Hematopoietic multipotent progenitor cell treated with erythropoietin and hydrocortisone succinate and interleukin-3 and kit ligand, for 15 days (in vitro differentiated cells): ENCODE data around the gene SLC11A2.

ENCODE experiments used
- DNase-seq: peaks from one replicate; pipeline ENCODE4 v3.0.0-alpha.2; 2015; ENCODE audit warnings: low spot score

The SLC11A2 gene

GRCh38 chr12:51025836-51026638 is at the start of gene SLC11A2:
Gene SLC11A2, minus strand, starts transcription at chr12:51026384. Its CDS starts 15,656 bp downstream, at chr12:51010728.
- DNase-seq: peak; percentile 97

DNA sequence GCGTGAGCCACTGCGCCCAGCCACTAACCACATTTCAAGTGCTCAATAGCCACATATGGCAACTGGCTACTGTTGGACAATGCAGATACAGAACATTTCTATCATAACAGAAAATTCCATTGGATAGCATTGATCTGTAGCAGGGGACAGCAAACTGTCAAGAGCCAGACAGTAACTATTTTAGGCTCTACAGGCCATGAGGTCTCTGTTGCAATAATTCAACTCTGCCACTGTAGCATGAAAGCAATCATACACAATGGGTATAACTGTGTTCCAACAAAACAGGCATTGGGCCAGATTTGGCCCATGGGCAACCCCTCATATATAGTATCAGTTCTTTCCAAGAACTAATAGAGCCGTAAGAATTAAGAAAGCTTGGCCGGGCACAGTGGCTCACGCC is 49.2 kb upstream of the SLC11A2 start:
- DNase-seq: no peak

- no peak for DNase-seq
These were observed 45.5 kb upstream of the SLC11A2 start for GRCh38 chr12:51071663-51072062.

- DNase-seq: no peak
These were observed 43.8 kb upstream of the SLC11A2 start for GRCh38 chr12:51070004-51070403.

- no peak for DNase-seq
These were observed 41.6 kb upstream of the SLC11A2 start for GRCh38 chr12:51067771-51068170.

DNA sequence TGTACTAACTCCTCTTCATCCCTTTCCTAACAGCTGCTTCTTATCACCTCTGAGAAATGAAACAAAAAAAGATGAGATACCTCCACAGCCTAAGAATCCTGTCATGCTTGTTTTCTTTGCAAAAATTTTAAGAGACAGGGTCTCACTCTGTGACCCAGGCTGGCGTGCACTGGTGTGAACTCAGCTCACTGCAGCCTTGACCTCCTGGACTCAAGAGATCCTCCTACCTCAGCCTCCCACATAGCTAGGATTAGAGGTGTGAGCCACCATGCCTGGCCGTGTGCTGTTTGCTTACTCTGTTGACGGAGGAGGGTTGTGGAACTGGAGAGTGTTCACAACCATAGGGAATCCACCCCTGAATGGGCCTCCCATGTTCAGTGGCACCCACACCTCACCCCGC is 41.0 kb upstream of the SLC11A2 start:
- no peak for DNase-seq

DNA sequence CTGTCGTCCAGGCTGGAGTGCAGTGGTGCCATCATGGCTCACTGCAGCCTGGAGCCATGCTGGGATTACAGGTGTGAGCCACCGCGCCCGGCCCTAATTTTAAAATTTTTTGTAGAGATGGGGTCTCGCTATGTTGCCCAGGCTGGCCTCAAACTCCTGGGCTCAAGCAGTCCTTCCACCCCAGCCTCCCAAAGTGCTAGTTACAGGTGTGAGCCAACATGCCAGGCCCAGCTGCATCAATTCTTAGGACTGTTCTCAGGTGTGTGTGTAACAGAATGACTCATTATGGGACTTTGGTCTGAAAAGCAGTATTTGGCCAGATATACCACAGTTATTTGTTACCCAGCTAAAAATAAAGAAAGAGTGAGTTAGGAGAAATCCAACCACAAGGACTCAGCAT is 39.3 kb upstream of the SLC11A2 start:
- no peak for DNase-seq

- no peak for DNase-seq
These were observed 36.6 kb upstream of the SLC11A2 start for GRCh38 chr12:51062631-51063397.

- no peak for DNase-seq
These were observed 32.9 kb upstream of the SLC11A2 start for GRCh38 chr12:51059086-51059485.

GRCh38 chr12:51056242-51056641 is 30.1 kb upstream of the SLC11A2 start:
- DNase-seq: no peak

DNA sequence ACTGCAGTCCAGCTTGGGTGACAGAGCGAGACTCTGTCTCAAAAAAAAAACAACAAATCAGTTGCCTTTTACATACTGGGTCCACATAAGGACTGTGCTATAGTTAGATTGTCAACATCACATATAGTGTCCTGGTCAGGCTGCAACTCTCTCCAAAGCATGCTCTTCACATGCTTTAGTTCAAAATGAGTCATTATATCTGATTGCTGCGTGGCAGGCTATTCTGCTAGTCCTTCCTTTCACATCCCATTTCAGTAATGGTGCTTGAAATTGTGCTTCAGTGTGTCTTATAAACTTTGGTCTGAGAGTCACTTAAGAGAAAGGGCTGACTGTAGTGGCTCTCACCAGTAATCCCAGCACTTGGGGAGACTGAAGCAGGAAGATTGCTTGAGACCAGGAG is 28.9 kb upstream of the SLC11A2 start:
- no peak for DNase-seq

DNA sequence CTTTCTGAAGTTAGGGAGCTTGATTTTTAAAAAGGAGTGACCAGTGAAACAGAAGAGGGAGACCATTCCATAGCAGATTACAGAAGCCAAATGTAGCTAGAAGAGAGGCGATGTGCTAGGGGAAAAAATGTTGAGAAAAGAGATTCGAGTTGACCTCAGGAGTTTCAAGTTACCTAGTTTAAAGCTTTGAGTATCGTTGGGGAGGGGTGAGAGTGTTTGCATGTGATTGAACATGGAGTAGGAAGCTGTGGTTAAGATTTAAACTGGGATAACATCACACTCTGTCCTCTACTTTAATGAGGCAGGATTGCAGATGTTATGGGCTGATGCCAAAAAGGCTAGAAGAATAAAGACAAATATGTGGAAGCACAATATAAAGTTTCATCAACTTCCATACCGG is 25.6 kb upstream of the SLC11A2 start:
- DNase-seq: no peak

- DNase-seq: no peak
These were observed 23.3 kb upstream of the SLC11A2 start for GRCh38 chr12:51049525-51049924.

GRCh38 chr12:51048661-51049251 is 22.6 kb upstream of the SLC11A2 start:
- DNase-seq: peak; percentile 17

DNA sequence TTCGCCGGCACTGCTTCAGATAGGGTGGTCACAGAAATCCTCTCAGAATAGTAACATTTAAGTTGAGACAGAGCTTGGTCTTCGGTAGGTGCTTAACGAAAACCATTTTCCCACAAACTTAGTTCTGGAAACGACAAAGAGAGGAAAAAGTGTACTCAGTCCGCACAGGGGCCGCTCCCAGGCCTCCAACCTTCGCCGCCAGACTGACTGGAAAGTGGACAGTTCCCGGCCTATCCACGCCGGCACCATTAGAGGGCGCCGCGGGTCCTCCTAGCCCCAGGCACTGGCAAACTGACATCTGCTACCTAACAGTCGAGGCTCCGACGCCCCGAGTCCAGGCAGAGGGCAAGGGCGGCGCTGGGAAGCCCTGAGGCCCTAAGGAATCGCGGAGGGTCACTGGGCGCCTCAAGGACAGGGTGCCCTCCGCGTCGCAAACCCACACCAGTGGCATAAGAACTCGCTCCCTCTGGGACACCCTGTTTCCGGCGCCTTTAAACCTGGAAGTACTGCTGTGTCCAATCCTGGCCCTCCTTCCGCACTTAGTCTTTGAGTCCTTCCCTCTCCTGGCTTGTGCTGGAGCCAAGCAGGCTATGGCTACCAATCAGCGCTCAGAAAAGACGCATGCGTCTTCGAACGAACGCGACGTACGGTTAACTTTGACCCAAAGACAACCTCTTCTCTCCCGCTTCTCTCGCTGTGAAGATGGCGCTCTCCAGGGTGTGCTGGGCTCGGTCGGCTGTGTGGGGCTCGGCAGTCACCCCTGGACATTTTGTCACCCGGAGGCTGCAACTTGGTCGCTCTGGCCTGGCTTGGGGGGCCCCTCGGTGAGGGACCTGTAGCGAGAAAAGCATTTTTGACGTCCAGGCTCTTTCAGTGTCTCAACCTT is 21.7 kb upstream of the SLC11A2 start, which contains the start of gene LETMD1:
Gene LETMD1, plus strand, starts transcription at position 673 of the 886 bp plus-strand sequence. Its CDS starts 30 bp downstream, at position 703.
- DNase-seq: peak; percentile 96

DNA sequence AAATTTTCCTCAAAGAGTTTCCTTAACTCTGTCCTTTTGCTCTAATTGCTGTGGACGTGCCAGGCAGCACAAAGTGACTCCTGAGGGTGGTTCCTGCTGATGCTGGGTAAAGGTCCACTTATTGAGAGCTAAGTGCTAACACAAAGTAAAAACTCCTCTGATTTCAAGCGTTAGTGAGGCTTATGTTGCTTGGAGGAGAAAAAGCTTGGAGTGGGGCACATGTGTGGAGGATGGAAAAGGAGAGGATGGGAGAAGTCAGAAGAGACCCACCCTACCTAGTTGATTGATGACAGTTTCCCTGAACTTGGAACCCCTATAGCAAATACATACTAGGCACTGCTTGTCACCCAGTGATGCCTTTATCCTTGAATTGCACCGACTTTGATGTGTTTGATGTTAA is 10.1 kb upstream of the SLC11A2 start:
- no peak for DNase-seq

GRCh38 chr12:51033457-51034089 is 7.4 kb upstream of the SLC11A2 start:
- no peak for DNase-seq

GRCh38 chr12:51033048-51033447 is 6.9 kb upstream of the SLC11A2 start:
- no peak for DNase-seq

- no peak for DNase-seq
These were observed 2.6 kb upstream of the SLC11A2 start for GRCh38 chr12:51028813-51029150.

DNA sequence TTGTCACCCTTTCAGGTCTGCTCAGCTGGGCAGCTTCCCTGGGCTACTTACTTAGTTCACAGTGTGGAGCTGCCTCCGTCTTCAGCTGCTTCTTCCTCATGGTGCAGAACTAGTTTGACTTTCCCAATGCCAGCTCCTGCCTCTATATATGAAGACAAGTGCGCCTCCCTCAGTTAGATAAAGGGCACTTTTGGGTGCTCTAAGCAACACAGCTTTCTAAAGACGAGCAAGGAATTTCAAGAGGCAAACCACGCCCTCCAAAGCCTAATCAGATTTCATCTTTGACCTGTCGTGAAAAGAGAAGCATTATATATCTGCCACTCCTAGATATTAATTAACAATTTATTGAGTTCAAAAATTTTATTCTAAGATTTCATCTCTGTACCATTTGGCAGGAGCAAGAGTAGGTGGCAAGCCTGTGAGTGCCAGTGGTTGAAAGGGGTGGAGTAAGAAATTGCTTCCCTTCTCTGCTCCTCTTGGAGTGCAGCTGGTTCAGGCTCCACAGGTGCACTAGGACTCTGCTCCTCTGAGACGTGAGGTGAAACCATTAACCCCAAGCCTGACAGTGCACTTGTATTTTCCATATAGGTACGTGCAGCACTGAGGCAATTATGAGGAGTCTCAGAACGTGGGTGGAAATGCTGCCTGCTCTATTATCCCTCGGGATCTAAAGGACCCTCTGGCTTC is 2.1 kb upstream of the SLC11A2 start:
- peak; percentile 83 for DNase-seq

DNA sequence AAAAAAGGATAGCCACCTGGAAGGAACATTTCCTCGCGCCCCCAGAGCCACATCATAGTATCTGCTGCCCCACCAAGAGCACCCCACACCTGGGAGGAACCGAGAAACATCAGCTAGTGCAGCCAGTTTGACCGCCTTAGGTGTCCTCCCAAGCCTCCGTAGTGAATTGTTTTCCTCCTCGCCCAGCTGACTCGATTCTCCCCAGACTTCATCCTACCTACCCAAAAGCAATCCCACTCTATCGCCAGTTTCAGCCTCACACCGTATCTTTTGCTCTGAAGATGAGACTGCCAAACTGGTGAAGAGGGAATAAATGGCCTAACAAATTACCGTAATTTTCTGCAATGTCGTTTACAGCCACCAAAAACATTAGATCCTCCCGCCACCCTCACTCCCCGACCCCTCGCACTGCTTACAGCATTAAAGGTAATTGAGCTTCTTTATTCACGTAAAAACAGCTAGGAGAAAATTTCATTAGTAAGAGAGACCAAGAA is 1.2 kb upstream of the SLC11A2 start:
- no peak for DNase-seq
